Measurements from ENCODE around the gene ELK3.

Gene ELK3

GRCh38 chr12:96236221-96236822 is 42.1 kb downstream of the ELK3 start:
- FAIRE-seq, result no peak

GRCh38 chr12:96237035-96237434 is 42.9 kb downstream of the ELK3 start:
- FAIRE-seq, result no peak

GRCh38 chr12:96237465-96238077 is 43.4 kb downstream of the ELK3 start:
- FAIRE-seq, result no peak

- no peak for FAIRE-seq
Measured at GRCh38 chr12:96238336-96239047, 44.3 kb downstream of the ELK3 start.

- no peak for FAIRE-seq
Measured at GRCh38 chr12:96239711-96240635, 45.8 kb downstream of the ELK3 start.

- no peak for FAIRE-seq
Measured at GRCh38 chr12:96240656-96241055, 46.5 kb downstream of the ELK3 start.

GRCh38 chr12:96241431-96241830 is 47.3 kb downstream of the ELK3 start:
- FAIRE-seq, result no peak

GRCh38 chr12:96241846-96242256 is 47.7 kb downstream of the ELK3 start:
- no peak for FAIRE-seq

GRCh38 chr12:96242597-96242996 is 48.4 kb downstream of the ELK3 start:
- FAIRE-seq, result no peak

GRCh38 chr12:96244826-96245225 is 50.7 kb downstream of the ELK3 start:
- FAIRE-seq, result no peak

GRCh38 chr12:96246926-96247505 is 52.8 kb downstream of the ELK3 start:
- no peak for FAIRE-seq

- no peak for FAIRE-seq
Measured at GRCh38 chr12:96247563-96247962, 53.4 kb downstream of the ELK3 start.

- FAIRE-seq, result no peak
Measured at GRCh38 chr12:96248136-96248931, 54.2 kb downstream of the ELK3 start.

GRCh38 chr12:96249196-96250118 is 55.3 kb downstream of the ELK3 start:
- no peak for FAIRE-seq

GRCh38 chr12:96250119-96250685 is 56.0 kb downstream of the ELK3 start:
- no peak for FAIRE-seq

- no peak for FAIRE-seq
Measured at GRCh38 chr12:96255077-96255476, 60.9 kb downstream of the ELK3 start.

GRCh38 chr12:96256672-96257361 is 62.6 kb downstream of the ELK3 start:
- FAIRE-seq, result no peak

GRCh38 chr12:96257550-96258103 is 63.5 kb downstream of the ELK3 start:
- no peak for FAIRE-seq
